ENCODE measurements around the gene CEP85. TPM values are rescaled to one million over a fixed set of nuclear protein-coding genes. Genes with fewer than 3 reads are reported as not detected.

Gene CEP85
- total and polyA plus RNA-seq, 9 of the 15 experiments (the other 6 are each of a cell fraction or from before 2014, with no cell fraction given) = 42.1 to 140 (median 92.6) TPM

- TF ChIP-seq ARID4B (CRISPR knock-in tag; IDR thresholded peaks at IDR 0.05) = peak; percentile 81
- peak; percentile 23; the same call in 1 of the 2 replicates for TF ChIP-seq NFIC (IDR thresholded peaks at IDR 0.05)
- TF ChIP-seq L3MBTL2 (IDR thresholded peaks at IDR 0.05) = peak; percentile 96
- no peak for TF ChIP-seq CBX5 (IDR thresholded peaks at IDR 0.05; ENCODE audit: borderline replicate concordance, low read depth)
- no peak for TF ChIP-seq SNIP1 (IDR thresholded peaks at IDR 0.05; ENCODE audit: low read depth)
- TF ChIP-seq MBD1 (CRISPR knock-in tag; IDR thresholded peaks at IDR 0.05) = no peak
- TF ChIP-seq TAF1 (IDR thresholded peaks at IDR 0.05; ENCODE audit: control insufficient read depth, extremely low read depth, insufficient read depth, low read length, severe bottlenecking) = peak; percentile 78
- peak; percentile 36 for TF ChIP-seq PHF20 (IDR thresholded peaks at IDR 0.05; ENCODE audit: partially characterized antibody)
- peak; percentile 37 for TF ChIP-seq MBD2 (IDR thresholded peaks at IDR 0.05; ENCODE audit: borderline replicate concordance, low read depth)
- TF ChIP-seq SNAPC5 (CRISPR knock-in tag; IDR thresholded peaks at IDR 0.05) = no peak
- 0 out of 2 replicates have a peak, but pooled peaks have one; percentile 40 for TF ChIP-seq USF1 (CRISPR knock-in tag; IDR thresholded peaks at IDR 0.05)
- TF ChIP-seq CREB3 (tag; conservative IDR thresholded peaks at IDR 0.05; ENCODE audit: low read depth) = 0 out of 2 replicates have a peak, but pooled peaks have one; percentile 15
- peak; percentile 78 for TF ChIP-seq ETS1 (conservative IDR thresholded peaks at IDR 0.05; ENCODE audit: control insufficient read depth, low read depth, low read length)
Measured at GRCh38 chr1:26279456-26280332, 45.7 kb downstream of the CEP85 start, which contains the start of gene SH3BGRL3 (continued).

Data from K562 (cell line).